Skeletal muscle cell (primary cell): Measurements from ENCODE around the gene CREB3L2.
A peak's percentile ranks its signal among the peaks of the same experiment; 100 is the strongest.
"Not testable (repeated sequence)": the region's sequence is repeated elsewhere in the genome, so short reads cannot be mapped to it uniquely, and the experiment has no call there.

Source experiments
- DNase-seq: peaks from one replicate; pipeline ENCODE4 v3.0.0-alpha.2; 2010; ENCODE audit warnings: low read depth
- H3K4me3 ChIP-seq: 2 replicates; pipeline ENCODE4 v1.5.1; 2011; ENCODE audit warnings: low read depth, mild to moderate bottlenecking, control low read depth, low read length, moderate library complexity

The CREB3L2 gene, protein sequence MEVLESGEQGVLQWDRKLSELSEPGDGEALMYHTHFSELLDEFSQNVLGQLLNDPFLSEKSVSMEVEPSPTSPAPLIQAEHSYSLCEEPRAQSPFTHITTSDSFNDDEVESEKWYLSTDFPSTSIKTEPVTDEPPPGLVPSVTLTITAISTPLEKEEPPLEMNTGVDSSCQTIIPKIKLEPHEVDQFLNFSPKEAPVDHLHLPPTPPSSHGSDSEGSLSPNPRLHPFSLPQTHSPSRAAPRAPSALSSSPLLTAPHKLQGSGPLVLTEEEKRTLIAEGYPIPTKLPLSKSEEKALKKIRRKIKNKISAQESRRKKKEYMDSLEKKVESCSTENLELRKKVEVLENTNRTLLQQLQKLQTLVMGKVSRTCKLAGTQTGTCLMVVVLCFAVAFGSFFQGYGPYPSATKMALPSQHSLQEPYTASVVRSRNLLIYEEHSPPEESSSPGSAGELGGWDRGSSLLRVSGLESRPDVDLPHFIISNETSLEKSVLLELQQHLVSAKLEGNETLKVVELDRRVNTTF

DNA sequence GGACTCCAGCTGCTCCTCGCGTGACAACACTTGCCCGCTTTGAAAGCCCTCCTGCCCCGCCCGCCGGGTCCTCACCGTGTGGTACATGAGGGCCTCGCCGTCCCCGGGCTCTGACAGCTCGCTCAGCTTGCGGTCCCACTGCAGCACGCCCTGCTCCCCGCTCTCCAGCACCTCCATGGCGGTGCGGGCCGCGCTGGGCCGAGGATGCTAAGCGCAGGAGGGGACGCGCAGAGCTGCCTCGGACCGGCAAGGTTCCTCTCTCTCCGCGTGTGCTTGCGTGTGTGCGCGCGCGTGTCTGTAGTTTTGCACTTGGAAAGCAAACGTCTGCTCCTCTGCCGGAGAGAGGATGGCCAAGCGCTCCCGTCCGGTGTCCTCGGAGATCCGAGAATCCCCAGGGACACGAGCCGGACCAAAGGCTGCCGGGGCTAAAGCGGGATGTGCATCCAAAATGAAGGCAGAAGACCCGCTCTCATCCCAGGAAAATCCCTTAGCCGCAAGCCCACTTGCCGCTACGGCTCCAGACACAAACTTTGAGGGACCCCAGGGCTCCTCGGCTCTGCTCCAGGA, at the start of gene CREB3L2:
Gene CREB3L2, minus strand, starts transcription at position 558 of the 567 bp plus-strand sequence. Its CDS starts 381 bp downstream, at position 177.
- H3K4me3 ChIP-seq, result peak within 1 kb of the TSS; percentile 98
- no peak for DNase-seq

GRCh38 chr7:138049505-138050116, 47.7 kb upstream of the CREB3L2 start:
- H3K4me3 ChIP-seq, result no peak overlapping the region
- DNase-seq, result no peak

- no peak for DNase-seq
- no peak overlapping the region for H3K4me3 ChIP-seq
These were observed 46.0 kb upstream of the CREB3L2 start for GRCh38 chr7:138047907-138048306.

GRCh38 chr7:138044897-138045296, 43.0 kb upstream of the CREB3L2 start:
- DNase-seq, result no peak
- no peak overlapping the region for H3K4me3 ChIP-seq

DNA sequence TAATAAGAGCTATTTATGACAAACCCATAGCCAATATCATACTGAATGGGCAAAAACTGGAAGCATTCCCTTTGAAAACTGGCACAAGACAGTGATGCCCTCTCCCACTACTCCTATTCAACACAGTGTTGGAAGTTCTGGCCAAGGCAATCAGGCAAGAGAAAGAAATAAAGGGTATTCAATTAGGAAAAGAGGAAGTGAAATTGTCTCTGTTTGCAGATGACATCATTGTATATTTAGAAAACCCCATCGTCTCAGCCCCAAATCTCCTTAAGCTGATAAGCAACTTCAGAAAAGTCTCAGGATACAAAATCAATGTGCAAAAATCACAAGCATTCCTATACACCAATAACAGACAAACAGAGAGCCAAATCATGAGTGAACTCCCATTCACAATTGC, 38.2 kb upstream of the CREB3L2 start:
- H3K4me3 ChIP-seq, DNase-seq: not testable (repeated sequence)

DNA sequence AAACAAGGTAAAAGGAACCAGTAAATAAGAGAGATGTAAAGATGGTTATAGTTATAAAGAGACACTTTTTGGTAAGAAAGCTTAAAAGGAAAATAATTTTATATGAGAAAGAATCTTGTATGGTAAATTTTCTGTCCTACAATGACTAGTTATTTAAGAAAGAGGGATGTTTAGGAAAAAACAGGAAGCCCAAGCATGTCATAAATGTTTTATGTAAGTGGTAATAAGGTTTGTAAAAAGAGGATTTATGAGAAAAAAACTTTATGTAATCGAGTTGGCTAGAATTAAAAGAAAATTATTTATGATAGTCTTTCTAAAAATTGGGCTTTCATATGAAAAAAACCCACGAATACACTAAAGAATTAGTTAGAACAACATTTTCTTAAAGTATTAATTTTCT, 34.2 kb upstream of the CREB3L2 start:
- DNase-seq, result no peak
- no peak overlapping the region for H3K4me3 ChIP-seq

DNA sequence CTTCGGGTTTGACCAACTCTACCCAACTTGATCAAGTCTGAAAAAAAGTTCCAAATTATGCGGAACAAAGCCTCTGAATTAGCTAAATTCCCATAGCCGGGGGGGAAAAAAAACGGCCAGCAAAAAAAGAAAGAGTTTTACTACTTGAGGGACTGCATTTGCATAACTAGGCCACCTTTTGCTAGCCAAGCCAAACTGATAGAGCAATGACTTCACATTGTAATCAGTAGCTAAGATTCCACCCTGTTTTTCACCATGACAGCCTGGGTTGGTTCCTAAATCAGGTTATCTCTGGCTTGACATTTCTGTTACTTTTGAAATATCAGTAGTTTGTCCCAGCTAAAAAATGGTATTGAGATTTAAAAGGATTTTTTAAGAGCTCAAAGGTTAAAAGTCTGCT, 31.4 kb upstream of the CREB3L2 start:
- no peak overlapping the region for H3K4me3 ChIP-seq
- no peak for DNase-seq

- no peak for DNase-seq
These were observed 30.9 kb upstream of the CREB3L2 start for GRCh38 chr7:138032770-138033169.

DNA sequence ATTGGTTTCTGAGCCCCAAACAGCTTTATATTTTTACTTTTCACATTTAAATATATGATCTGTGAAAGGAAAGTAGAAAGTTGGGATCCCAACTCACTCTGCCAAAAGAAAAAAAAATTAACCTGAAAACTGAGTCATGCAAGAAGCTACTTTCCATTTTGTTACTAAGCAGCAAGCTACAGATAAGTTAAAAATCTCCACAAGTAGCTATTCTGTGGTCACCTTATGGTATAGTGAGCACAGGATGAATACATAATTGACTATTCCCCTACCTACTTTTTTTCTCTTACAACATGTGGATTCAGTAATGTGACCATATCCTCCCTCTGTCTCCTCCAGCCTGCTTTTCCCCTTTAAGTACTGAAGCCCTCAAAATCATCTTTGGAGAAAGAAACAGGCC, 30.3 kb upstream of the CREB3L2 start:
- DNase-seq, result no peak
- no peak overlapping the region for H3K4me3 ChIP-seq

More at GRCh38 chr7:138032770-138033169, 30.9 kb upstream of the CREB3L2 start:
- no peak overlapping the region for H3K4me3 ChIP-seq

- DNase-seq, result no peak
- no peak overlapping the region for H3K4me3 ChIP-seq
These were observed 28.9 kb upstream of the CREB3L2 start for GRCh38 chr7:138030679-138031351.

- H3K4me3 ChIP-seq, result no peak overlapping the region
- DNase-seq, result no peak
These were observed 28.1 kb upstream of the CREB3L2 start for GRCh38 chr7:138029941-138030340.

- DNase-seq, result no peak
- H3K4me3 ChIP-seq, result no peak overlapping the region
These were observed 27.2 kb upstream of the CREB3L2 start for GRCh38 chr7:138029126-138029525.

GRCh38 chr7:138027100-138027499, 25.2 kb upstream of the CREB3L2 start:
- H3K4me3 ChIP-seq, result no peak overlapping the region
- no peak for DNase-seq

DNA sequence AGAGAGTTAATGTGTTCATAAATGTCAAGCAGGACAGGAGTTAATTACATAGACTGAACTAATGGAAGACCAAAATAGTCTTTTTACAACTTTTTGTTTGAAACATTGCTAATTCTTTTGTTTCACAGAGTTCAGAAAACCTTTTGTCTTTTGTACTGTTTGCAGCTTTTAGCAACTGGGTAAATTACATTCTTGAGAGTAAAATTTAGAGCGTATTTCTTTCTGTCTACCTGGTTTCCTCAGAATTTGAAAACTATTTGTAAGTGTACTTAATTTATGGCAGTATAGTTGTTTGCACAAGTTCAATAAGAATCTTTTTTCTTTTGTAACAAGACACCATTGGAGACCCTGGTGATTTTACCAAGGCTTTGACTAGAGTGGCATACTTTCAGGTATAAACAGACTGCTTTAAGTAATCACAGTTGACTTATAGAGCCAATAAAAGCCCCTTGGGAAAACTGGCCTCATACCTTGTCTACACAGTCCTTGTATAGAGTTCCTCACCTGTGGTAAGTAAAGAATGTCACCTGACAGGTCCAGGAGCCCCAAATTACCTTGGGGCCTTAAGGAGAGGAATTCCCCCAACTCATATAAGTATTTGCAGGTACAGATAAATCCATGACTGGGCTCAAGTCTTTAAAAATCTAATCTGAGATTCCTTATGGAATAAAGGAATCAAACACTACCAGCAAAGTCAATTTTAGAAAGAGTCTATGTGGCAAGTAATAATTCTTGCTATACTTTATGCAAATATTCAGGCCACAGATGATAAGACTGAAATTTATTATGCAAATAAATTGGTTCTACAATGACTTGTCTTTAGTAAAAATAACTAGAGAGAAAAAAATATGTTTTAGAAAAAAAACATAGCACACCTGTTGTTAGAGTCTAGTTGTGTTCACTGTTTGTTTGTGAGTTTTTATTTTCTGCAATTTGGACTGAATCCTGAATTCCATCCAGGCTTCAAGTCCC, 23.6 kb upstream of the CREB3L2 start:
- DNase-seq, result no peak

GRCh38 chr7:138024765-138025164, 22.9 kb upstream of the CREB3L2 start:
- no peak overlapping the region for H3K4me3 ChIP-seq
- no peak for DNase-seq

More for the DNA sequence above, 23.6 kb upstream of the CREB3L2 start:
- H3K4me3 ChIP-seq, result no peak overlapping the region

- H3K4me3 ChIP-seq, result no peak overlapping the region
- DNase-seq, result no peak
These were observed 22.4 kb upstream of the CREB3L2 start for GRCh38 chr7:138024343-138024691.

DNA sequence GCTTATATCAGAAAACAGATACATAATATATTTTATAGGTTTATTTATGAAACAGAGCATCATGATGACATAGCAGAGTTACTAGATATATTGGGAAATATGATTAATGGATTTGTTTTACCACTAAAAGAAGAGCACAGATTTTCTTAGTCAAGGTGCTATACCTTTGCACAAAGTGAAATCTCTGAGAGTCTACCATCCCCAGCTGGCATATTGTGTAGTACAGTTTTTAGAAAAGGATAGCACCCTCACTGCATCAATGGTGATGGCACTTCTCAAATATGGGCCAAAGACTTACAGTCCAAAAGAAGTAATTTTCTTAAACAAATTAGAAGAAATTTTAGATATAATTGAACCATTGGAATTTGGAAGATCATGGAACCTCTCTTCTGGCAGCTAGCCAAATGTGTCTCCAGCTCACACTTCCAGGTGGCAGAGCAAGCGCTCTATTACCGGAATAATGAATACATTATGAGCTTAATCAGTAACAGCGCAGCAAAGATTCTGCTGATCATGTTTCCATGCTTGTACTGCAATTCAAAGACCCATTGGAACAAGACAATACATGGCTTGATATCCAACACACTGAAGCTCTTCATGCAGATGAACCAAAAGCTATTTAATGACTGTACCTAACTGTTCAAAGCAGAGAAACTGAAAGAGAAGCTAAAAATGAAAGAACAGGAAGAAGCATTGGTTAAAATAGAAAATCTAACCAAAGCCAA, 21.9 kb upstream of the CREB3L2 start:
- no peak for DNase-seq
- H3K4me3 ChIP-seq, result no peak overlapping the region

DNA sequence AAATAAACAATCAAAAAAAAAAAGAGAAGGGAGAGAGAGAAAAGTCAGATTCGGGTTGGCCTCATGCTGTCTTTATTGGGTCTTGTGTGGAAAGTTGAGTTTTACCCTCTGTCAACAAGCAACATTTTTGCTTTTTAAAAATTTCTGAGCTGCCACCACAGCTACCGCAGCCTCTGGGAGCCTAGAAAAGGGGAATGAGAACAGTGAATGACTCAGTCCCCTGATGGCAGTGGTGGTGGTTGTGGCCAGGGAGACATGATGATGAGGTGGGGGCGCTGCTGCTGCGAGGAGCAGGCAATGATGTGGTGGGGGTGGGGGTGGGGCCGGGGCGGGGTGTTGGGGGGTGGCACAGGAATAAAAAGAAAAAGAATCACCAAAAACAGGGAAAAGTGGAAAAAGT, 20.0 kb upstream of the CREB3L2 start:
- H3K4me3 ChIP-seq, result no peak overlapping the region
- no peak for DNase-seq
